Measurements from ENCODE around the gene CAMK2N2.

CAMK2N2 gene

DNA sequence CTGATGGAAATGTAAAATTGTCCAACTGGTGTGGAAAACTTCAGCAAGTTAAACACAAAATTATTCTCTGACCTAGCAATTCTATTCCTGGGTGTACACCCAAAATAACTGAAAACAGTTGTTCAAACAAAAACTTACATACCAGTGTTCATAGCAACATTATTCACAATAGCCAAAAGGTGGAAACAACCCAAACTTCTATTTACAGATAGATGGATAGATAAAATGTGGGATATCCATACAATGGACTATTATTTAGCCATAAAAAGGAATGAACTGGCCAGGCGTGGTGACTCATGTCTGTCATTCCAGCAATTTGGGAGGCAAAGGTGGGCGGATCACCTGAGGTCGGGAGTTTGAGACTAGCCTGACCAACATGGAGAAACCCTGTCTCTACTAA, 38.8 kb downstream of the CAMK2N2 start:
- no peak for DNase-seq (ENCODE audit: low spot score)

DNA sequence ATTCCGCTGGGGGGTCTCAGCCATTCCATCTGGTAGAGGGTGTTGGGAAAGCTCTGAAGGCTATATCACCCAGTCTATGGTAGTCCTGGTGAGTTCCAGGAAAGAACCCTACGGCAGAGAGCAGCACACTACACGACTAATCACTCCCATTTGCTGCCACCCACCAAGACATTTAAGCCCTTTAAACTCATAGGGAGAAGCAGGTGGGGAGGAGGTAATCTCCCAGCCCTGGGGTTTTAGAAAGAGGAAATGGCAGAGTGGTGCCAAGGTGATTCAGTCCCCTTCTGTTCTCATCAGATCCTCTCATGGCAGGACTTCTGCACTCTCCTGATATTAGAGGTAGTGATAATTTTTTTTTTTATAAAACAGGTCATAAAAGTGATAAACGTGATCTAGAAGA, 42.5 kb downstream of the CAMK2N2 start:
- DNase-seq (ENCODE audit: low spot score) = no peak

DNA sequence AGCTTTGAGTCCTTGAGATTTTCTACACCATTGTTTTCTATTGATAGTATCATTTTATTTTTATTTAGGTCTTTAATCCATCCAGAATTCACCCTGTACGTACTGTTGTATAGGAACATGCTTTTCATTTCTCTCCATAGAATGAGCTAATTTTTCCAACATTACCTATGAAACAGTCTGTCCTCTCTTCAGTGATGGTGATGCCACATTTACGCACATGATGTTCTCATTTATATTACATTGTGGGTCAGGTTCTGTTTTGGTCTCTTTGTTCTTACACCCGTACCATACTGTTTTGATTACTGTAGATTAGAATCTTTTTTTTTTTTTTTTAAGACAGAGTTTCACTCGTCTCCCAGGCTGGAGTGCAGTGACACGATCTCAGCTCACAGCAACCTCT, 49.6 kb downstream of the CAMK2N2 start:
- DNase-seq (ENCODE audit: low spot score) = no peak

DNA sequence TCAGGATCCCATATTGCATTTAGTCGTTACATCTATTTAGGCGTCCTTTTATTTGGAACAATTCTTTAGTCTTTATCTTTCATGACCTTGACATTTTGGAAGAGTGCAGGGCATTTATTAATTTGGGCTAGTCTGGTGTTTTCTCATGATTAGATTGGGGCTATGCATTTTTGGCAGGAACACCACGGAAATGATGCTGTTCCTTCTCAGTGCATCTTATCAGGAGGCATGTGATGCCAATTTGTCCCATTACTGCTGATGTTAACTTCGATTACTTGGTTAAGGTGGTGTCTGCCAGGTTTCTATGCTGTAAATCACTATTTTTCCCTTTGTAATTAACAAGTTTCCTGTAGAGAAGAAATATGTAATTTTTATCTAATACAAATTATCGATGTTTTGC, 50.1 kb downstream of the CAMK2N2 start:
- DNase-seq (ENCODE audit: low spot score) = no peak

Data from kidney capillary endothelial cell (primary cell).